Left kidney (tissue), 2 donors: Measurements from ENCODE around the gene GSAP. TPM values are rescaled to one million over a fixed set of nuclear protein-coding genes. Genes with fewer than 3 reads are reported as not detected.
"Not testable (repeated sequence)": the region's sequence is repeated elsewhere in the genome, so short reads cannot be mapped to it uniquely, and the experiment has no call there.

Experiments used
- DNase-seq: peaks from one replicate; pipeline ENCODE4 v3.0.0-alpha.2; 2013
- polyA plus RNA-seq: library from polyadenylated mRNA; unstranded; fragments of 120-200 nt; gene quantifications from one replicate; pipeline ENCODE4 v1.2.1, GENCODE V29; 2013; ENCODE audit not compliant: insufficient read length

The GSAP gene
- polyA plus RNA-seq, 1 donor = 16.6 TPM

DNA sequence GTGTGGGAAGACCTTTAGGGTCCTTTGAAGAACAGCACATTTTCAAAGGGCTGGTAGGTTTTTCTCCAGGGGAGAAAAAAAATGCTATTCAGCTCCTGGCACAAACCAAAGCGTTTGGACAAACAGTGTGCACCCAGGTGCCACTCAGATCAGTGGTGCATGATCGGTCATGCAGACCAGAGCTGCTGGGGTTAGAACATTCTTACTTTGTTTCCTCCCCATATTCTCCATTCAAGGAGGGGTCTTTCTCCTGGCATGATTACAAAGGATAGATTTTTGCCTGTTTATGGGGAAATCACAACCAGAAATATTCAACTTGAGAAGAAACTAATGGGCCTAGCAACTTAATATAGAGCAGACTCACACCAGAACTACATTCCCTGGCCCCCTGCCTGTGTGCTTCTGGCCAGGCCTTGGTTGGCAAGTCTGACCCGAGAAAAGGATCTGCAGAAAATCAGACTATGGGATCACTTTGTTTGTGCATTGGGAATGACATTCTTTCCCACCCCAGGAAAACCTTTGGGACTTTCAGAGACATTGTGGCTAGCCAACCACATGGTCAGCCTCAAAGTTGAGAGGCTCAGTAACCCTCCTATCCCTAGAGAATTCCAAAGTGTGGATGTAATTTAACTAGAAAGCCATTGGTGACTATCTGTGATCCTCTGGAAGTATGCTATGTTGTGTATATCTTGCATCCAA lies 134.2 kb downstream of the GSAP start:
- no peak for DNase-seq

DNA sequence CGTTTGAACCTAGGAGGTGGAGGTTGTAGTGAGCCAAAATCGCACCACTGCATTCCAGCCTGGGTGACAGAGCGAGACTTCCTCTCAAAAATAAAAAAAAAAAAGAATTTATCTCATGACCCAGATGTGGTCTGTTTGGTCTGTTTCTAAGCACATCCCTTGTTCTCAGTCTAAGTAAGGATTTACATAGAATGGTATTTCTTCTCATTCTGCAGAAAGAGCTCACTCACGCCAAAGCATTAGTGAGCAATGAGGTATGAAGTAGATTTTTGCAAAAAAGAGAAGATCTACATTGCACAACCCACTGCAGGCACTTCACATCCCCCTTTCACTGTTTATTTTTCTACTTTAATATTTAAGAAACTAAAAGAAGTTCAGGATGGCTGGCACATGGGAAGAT lies 140.0 kb downstream of the GSAP start:
- no peak for DNase-seq

DNA sequence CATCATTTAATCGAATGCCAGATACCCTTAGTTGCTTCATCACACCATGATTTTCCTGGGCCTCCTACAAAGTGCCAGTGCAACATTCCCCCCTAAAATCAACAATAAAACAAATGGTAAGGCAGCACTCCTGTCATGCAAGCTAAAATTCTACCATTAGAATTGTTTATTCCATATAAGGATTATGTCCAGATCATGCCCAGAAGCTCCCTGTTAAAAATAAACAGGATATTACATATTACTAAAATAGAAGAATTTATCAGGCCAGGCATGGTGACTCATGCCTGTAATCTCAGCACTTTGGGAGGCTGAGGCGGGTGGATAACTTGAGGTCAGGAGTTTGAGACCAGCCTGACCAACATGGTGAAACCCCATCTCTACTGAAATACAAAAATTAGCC lies 140.5 kb downstream of the GSAP start:
- DNase-seq = not testable (repeated sequence)

DNA sequence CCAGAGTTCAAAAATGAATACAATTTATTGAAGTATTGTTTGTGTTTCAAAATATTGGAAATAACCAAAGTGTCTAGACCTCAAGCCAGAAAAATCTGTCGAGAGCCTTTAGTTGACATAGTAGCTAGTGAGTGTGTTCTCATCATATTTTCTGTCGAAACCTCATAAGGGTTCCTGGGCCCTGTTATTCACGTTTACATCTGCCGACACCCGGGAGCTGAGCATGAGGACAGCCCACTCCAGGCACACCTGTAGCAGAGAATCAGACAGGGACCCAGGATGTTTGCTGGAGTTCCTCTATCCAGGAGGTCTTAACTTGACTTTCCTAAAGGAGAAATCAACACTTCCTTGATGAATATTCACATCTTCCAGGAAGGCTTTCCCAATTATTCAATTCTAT lies 144.4 kb downstream of the GSAP start:
- DNase-seq = no peak

DNA sequence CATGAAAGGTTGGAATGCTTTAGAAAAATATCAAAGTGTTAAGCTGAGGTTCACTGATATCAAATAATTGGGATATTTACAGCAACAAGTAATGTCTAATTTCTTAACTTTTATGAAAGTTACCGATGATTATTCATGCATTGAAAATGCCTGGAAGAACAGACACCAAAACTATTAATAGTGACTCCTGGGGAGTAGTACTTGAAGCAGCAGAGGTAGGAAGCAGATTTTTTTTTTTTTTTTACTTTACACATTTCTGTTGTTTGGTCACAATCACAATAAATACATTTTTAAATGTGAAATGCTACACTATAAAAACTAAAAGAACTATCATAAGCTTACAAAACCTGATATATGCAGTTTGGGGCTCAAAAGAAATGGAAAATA lies 146.1 kb downstream of the GSAP start:
- DNase-seq = no peak

DNA sequence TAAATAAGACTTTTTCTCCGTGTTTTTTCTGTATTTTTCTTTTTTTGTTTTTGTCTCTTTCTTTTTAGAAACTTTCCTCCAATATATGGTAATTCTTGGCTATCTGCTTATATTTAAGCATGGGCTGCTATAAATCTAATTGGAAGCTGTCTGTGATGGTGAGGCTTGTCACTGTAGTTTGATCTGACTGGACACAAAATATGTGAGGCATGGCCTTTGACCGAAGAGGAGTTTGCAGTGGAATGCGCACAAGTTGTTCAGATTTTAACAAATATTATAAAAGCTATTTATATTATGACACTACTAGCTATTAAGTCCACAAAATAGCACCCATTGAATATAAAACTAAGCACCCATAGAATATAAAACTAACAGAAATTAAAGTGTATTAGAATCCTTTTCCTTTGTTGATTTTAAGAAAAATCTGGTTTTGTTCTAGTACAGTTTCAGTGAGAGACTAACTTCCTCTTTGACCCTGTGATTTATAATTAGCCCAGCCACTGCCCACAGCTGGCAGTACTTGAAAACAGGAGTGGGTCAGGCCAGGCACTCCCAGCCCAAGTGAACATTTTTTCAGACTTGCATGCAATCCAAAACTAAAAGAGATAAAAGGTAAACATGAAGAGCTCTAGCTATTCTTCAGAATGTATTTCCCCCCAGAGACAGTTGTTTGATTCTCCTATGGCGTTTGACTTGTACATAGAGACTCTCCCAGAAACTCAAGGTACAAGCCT lies 146.6 kb downstream of the GSAP start:
- no peak for DNase-seq

DNA sequence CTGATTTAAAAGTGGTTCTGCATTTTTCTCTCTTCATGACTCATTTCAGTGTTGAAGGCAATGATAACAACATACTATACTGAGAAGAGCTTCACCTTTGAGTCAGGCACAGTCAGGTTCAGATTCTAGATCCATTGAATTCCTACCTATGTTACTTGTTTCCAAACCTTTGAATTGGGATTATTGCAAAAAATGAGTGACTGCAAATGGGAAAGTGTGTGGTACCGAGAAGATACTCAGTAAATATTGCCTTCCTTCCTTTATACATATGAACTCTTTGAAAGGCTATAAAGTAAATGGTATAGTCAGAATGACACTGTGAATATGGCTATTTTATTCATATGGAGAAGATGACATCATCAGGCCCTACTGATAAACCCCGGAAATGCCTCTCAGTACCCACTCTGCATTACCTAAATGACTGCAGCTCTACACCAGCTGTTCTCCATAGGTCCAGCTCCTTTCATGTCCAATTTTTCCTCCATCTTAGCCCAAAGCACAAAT lies 149.8 kb downstream of the GSAP start:
- no peak for DNase-seq

DNA sequence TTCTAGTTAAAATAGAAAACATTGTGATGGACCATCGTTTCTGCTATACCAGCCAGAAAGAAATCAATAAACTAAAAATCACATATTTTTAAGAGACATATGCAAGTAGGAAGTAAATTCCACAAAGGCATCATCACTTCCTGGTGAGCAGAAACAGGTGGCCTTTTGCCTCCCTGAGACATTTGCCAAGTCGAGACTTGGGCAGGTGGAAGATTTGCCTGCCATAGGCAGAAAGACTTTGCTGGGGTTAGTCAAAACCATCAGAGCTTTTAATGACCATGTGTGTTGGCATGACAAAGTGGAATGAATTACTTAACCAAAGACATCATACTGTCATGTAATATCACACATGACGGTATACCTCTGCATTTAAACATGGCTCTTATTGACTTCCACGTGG lies 150.5 kb downstream of the GSAP start:
- no peak for DNase-seq

DNA sequence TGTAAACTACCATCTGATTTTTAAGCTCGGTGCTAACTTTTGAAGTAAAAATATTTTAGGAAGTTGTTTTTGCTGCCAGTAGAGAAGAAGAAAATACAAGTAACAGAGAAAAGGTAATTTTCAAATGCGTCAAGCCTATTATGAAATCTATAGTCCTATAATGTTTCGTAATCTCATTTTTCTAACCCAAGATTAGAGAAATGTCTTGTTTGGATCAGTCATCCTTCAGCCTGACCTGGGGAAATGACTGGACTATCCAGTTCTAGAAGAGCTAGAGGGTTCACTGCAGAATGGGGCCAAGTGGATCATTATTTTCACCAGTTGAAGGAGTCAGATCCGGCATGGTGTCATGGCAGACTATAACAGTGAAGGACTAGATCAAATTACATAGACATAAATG lies 153.8 kb downstream of the GSAP start:
- no peak for DNase-seq

Other genes with a start within 250 kb of the GSAP start
- 56.0 TPM for gene FGL2, start 216.5 kb downstream of the GSAP start, polyA plus RNA-seq
- gene PTPN12, start 120.9 kb upstream of the GSAP start, polyA plus RNA-seq = 113 TPM